GM20000 (cell line): Measurements from ENCODE around the gene RSAD2.

Experiments used
- DNase-seq: peaks from one replicate; pipeline ENCODE4 v3.0.0; 2012; ENCODE audit warnings: low spot score
- CTCF ChIP-seq: IDR thresholded peaks from 2 replicates; pipeline ENCODE4 v1.5.1; 2012; ENCODE audit warnings: mild to moderate bottlenecking, control low read depth; ENCODE audit errors: extremely low read depth, missing control alignments

RSAD2 gene

GRCh38 chr2:6865346-6866274, 12.0 kb upstream of the RSAD2 start, which contains the start of gene CMPK2:
TSS of gene CMPK2 (minus strand) at chr2:6865907. CDS start at chr2:6865696, 211 bp downstream.
- peak; percentile 93 for DNase-seq
- peak; percentile 7 for TF ChIP-seq CTCF

DNA sequence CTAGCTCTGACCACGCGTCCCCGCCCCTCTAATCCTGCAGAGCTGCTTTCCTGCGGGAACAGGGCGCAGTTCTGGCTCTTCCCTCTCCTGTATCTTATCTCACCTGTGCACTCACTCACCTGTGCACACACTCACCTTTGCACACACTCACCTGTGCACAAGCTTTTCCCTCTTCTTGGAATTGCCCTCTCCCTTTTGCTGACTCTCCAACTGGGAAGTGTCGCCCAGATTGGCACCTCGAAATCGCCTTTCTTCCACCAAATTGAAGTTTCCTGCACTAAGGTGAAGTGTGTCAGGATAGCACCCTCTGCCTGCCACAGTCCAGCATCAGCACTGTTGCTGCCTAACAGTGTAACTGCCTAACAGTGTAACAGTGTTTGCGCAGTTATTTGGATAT, 11.3 kb upstream of the RSAD2 start:
- TF ChIP-seq CTCF = no peak
- DNase-seq = peak; percentile 75

DNA sequence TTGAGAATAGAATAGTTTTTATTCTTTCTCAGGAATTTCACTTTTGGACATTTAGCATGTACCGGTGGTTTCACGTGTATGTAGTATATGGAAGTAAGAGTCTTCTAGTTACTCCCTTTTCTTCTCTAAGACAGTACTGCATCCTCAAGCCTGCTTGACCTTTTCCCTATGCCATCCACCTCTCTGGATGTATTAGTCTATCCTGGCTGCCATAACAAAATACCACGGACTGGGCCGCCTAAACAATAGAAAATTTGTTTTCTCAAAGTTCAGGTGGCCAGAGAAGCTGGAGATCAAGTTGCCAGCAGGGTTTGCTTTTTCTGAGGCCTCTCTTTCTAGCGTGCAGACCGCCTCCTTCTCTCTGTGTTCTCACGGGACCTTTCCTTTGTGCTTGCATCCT, 10.6 kb upstream of the RSAD2 start:
- DNase-seq = no peak

DNA sequence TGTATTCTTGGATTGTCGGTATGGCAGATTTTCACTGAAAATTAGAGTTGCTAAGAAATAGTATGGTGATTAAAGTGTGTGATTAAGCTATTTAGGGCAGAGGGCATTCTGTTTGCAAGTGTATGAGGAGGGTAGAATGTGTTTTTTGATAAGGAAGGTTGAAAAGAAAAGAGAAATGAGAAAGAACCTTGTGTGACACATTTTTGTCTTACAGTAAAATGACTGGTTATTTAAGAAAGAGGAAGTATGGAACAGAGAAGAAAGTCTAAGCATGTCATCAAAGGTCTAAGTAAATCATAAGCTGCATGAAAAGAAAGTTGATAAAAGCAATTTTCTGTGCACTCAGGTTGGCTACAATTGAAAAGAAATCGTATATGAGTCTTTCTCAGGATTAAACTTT, 5.2 kb upstream of the RSAD2 start:
- DNase-seq = no peak
- TF ChIP-seq CTCF = no peak

More for the DNA sequence above, 10.6 kb upstream of the RSAD2 start:
- no peak for TF ChIP-seq CTCF

DNA sequence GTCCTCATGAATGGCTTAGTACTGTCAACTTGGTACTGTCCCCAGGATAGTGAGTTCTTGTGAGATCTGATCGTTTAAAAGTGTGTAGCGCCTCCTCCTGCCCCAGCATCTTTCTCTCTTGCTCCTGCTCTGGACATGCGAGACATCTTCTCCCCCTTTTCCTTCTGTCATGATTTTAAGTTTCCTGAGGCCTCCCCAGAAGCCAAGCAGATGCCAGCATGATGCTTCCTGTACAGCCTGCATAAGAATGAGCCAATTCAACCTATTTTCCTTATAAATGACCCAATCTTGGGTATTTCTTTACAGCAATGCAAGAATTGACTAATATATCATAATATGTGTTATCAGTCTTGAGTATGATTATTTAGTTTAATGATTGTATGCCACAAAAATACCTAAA, 3.5 kb upstream of the RSAD2 start:
- no peak for TF ChIP-seq CTCF

GRCh38 chr2:6876309-6876708, 1.3 kb upstream of the RSAD2 start:
- no peak for DNase-seq
- TF ChIP-seq CTCF = no peak

More for the DNA sequence above, 3.5 kb upstream of the RSAD2 start:
- no peak for DNase-seq

GRCh38 chr2:6878549-6878948, 972 bp downstream of the RSAD2 start:
- TF ChIP-seq CTCF = no peak
- DNase-seq = no peak
